MCF 10A (cell line): Measurements from ENCODE around the gene AP1M2. TPM values are rescaled to one million over a fixed set of nuclear protein-coding genes. Genes with fewer than 3 reads are reported as not detected.

Source experiments
- BruUV-seq: library from RNA; stranded (reverse); fragments of 400-500 nt; replicated peaks from 2 replicates; lab custom pipeline; 2021; lab: Mats Ljungman, UMichigan
- CTCF ChIA-PET: fragments of 300-600 bp; sonication (Branson Sonifier 250); formaldehyde crosslinking; extraction: SDS; loops from one replicate; lab custom pipeline; 2021; ENCODE audit warnings: antibody characterized with exemption, inconsistent platforms; lab: Yijun Ruan, JAX
- POLR2A ChIA-PET: fragments of 300-600, 350-650 bp; sonication (Branson Sonifier 250); formaldehyde crosslinking; extraction: SDS; loops from one replicate; lab custom pipeline; 2020; ENCODE audit warnings: antibody characterized with exemption, inconsistent platforms; lab: Yijun Ruan, JAX
- DNase-seq: peaks from one replicate; pipeline ENCODE4 v3.0.0-alpha.2; 2018; ENCODE audit not compliant: unreplicated experiment
- H3K27ac Mint-ChIP-seq: one replicate; pipeline ENCODE4 v1.8.0; 2022; ENCODE audit warnings: mild to moderate bottlenecking, low read depth, mixed read lengths; ENCODE audit not compliant: unreplicated experiment
- H3K27me3 Mint-ChIP-seq: one replicate; pipeline ENCODE4 v1.8.0; 2022; ENCODE audit warnings: mixed read lengths; ENCODE audit not compliant: insufficient read depth, unreplicated experiment
- H3K36me3 Mint-ChIP-seq: one replicate; pipeline ENCODE4 v1.8.0; 2022; ENCODE audit warnings: mild to moderate bottlenecking, moderate library complexity, mixed read lengths; ENCODE audit not compliant: insufficient read depth, unreplicated experiment
- H3K4me1 Mint-ChIP-seq: one replicate; pipeline ENCODE4 v1.8.0; 2022; ENCODE audit warnings: mixed read lengths; ENCODE audit not compliant: insufficient read depth, unreplicated experiment
- H3K4me3 Mint-ChIP-seq: one replicate; pipeline ENCODE4 v1.8.0; 2022; ENCODE audit warnings: mild to moderate bottlenecking, moderate library complexity, mixed read lengths; ENCODE audit not compliant: unreplicated experiment
- H3K9me3 Mint-ChIP-seq: one replicate; pipeline ENCODE4 v1.8.0; 2022; ENCODE audit warnings: mixed read lengths; ENCODE audit not compliant: unreplicated experiment
- intact Hi-C: fragments of 100-400 bp; cut with micrococcal nuclease; formaldehyde crosslinking; loops from 2 replicates; pipeline ENCODE4 v1.14.1; 2022
- total RNA-seq: library from RNA; stranded (reverse); gene quantifications from 2 replicates; pipeline ENCODE4 v1.2.3, GENCODE V29; 2022
- TF ChIP-seq, protein P1 (sequence below): fragments of 200-600 bp; IDR thresholded peaks from one replicate; pipeline ENCODE4 v1.8.0; 2022; ENCODE audit warnings: antibody characterized with exemption, mild to moderate bottlenecking; ENCODE audit not compliant: unreplicated experiment

The AP1M2 gene
- total RNA-seq, 1 experiment from 2014 or later = 6.1 TPM

DNA sequence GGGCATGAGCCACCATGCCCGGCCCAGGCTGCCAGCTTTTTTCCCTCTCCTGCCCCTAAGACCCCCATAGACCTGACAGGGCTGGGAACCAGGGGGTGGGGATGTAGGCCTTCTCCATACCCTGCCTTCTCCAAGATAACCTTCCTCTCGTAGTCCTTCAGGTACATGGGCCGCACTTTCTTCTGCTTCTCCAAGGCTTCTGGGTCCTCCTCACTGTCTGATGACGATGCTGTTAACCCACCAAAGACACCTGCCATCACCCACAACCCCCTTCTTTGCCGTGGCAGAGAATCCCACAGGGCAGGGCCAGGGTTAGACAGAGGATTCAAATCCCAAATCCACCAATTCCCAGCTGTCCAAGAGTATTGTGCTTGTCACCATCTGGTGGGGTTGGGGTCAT lies 24.5 kb downstream of the AP1M2 start:
- BruUV-seq = no TSS peak
- intact Hi-C loops = no loop called here
- POLR2A ChIA-PET = interaction anchor here (0.6 kb wide), 1 partner anchor 11 kb away, joined by 3 read pairs; no protein-coding TSS in a partner anchor
- CTCF ChIA-PET = interaction anchor here (0.6 to 2.0 kb wide), 3 partner anchors 21 to 134 kb away, joined by 3 to 7 read pairs (median 3); no protein-coding TSS in a partner anchor
- Mint-ChIP-seq H3K4me1 (peaks cover 17% of the 10 kb centered on the region), H3K9me3 (no peaks in the 10 kb centered on the region), H3K36me3 (peaks cover 50% of the 10 kb centered on the region), H3K4me3 (no peak overlapping the region), H3K27ac (no peak overlapping the region), H3K27me3 (no peaks in the 10 kb centered on the region)
- TF ChIP-seq, protein P1, sequence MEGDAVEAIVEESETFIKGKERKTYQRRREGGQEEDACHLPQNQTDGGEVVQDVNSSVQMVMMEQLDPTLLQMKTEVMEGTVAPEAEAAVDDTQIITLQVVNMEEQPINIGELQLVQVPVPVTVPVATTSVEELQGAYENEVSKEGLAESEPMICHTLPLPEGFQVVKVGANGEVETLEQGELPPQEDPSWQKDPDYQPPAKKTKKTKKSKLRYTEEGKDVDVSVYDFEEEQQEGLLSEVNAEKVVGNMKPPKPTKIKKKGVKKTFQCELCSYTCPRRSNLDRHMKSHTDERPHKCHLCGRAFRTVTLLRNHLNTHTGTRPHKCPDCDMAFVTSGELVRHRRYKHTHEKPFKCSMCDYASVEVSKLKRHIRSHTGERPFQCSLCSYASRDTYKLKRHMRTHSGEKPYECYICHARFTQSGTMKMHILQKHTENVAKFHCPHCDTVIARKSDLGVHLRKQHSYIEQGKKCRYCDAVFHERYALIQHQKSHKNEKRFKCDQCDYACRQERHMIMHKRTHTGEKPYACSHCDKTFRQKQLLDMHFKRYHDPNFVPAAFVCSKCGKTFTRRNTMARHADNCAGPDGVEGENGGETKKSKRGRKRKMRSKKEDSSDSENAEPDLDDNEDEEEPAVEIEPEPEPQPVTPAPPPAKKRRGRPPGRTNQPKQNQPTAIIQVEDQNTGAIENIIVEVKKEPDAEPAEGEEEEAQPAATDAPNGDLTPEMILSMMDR = no peak
- no peak for DNase-seq

DNA sequence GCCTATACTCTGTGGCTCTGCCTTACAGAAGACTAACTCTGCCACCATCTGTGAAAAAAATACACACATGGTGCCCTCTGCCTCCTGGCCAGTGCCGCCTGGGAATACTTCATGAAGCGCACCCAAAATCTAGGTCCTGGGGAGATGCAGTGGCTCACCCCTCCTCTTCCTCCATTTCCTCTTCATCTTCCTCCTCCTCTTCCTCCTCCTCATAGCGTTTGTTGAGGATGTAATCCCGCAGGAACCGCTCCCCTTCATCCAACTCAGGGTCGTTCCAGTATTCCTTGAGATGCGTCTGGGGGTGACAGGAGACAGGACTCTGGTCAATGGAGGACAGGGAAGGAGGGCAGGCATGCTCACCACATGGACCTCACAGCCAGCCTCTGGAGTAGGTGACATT lies 27.0 kb downstream of the AP1M2 start:
- DNase-seq = no peak
- H3K36me3 Mint-ChIP-seq = peaks cover 65% of the 10 kb centered on the region
- no peak overlapping the region for H3K4me3 Mint-ChIP-seq
- TF ChIP-seq, protein P1 = no peak
- ChIA-PET POLR2A (interaction anchor here (2.2 kb wide), 1 partner anchor 17 kb away, joined by 6 read pairs; the partner anchor contains the start of gene ATG4D), CTCF (no interaction called here)
- H3K27ac Mint-ChIP-seq = no peak overlapping the region
- H3K9me3 Mint-ChIP-seq = no peaks in the 10 kb centered on the region
- intact Hi-C loops = no loop called here
- H3K4me1 Mint-ChIP-seq = peaks cover 8% of the 10 kb centered on the region
- no peaks in the 10 kb centered on the region for H3K27me3 Mint-ChIP-seq
- BruUV-seq = no TSS peak

DNA sequence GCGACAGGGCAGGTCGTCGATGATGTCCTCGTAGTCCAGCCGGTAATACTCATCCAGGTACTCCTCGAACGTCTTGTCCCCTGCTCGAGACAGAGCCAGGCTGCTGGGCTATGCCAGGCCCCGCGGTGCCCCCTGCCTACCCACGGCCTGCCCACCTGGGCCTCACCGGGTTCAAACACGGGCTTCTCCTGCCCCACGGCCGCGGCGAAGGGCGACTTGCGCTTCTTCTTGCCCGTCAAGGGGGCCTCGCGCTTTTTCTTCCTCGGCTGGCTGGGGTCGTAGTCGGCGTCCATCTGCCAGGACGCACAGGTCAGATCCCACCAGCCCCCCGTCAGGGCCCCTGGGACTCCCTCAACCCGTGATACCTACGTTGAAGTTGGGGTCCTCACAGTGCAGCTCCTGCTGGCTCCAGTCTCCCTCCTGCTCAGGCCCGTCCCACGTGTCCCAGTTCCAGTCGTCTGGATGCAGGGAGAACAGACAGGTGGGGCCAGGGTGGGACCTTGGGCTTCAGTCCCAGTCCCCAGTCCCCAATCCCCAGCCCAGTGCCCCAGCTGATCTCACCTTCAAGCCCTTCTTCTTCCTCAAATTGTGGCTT lies 29.4 kb downstream of the AP1M2 start:
- intact Hi-C loops = no loop called here
- TF ChIP-seq, protein P1 = no peak
- no peak overlapping the region for H3K4me3 Mint-ChIP-seq

DNA sequence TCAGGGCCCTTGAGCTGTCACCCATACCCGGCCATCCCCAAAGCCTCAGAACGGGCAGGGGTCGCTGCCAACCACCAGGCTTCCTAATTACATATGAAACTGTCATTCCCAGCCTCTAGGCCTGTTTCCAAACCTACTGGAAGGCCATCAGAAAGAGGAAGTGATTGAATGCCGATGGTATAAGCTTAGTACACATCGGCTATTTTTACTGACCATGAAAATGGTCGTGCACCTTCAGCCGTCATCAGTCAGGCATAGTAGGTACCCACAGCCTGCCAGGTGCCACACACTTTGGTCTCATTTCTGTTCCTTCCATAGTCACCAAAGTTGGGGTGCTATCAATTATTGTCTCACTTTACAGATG lies 31.5 kb downstream of the AP1M2 start:
- no TSS peak for BruUV-seq
- CTCF ChIA-PET = interaction anchor here (0.6 to 1.5 kb wide), 8 partner anchors 9 to 364 kb away, joined by 3 to 9 read pairs (median 4); no protein-coding TSS in a partner anchor
- no peaks in the 10 kb centered on the region for H3K9me3 Mint-ChIP-seq

More for the DNA sequence above, 29.4 kb downstream of the AP1M2 start:
- no peak overlapping the region for H3K27ac Mint-ChIP-seq
- no TSS peak for BruUV-seq
- no peak for DNase-seq
- CTCF ChIA-PET = interaction anchor here (0.6 kb wide), 1 partner anchor 14 kb away, joined by 3 read pairs; no protein-coding TSS in a partner anchor
- POLR2A ChIA-PET = no interaction called here
- no peaks in the 10 kb centered on the region for H3K4me1 Mint-ChIP-seq
- no peaks in the 10 kb centered on the region for H3K9me3 Mint-ChIP-seq
- H3K36me3 Mint-ChIP-seq = peaks cover 86% of the 10 kb centered on the region
- no peaks in the 10 kb centered on the region for H3K27me3 Mint-ChIP-seq

More for the DNA sequence above, 31.5 kb downstream of the AP1M2 start:
- TF ChIP-seq, protein P1 = no peak
- DNase-seq = no peak
- intact Hi-C loops = no loop called here
- Mint-ChIP-seq H3K27ac (no peak overlapping the region), H3K27me3 (no peaks in the 10 kb centered on the region), H3K4me3 (no peak overlapping the region), H3K4me1 (no peaks in the 10 kb centered on the region), H3K36me3 (peaks cover 87% of the 10 kb centered on the region)
- POLR2A ChIA-PET = interaction anchor here (1.6 to 3.1 kb wide), 4 partner anchors 12 to 24 kb away, joined by 3 to 23 read pairs (median 5); partner anchors contain the start of genes CDKN2D and KRI1
